Peyer's patch (tissue), 4 donors: ENCODE data around the gene CHKA.

ENCODE experiments used
- POLR2A ChIP-seq, 2 donors: fragments of 450-650 bp; IDR thresholded peaks; one replicate each; pipeline ENCODE4 v1.5.1; 2017; ENCODE audit warnings: antibody characterized with exemption in 2 of 2, mild to moderate bottlenecking in 2 of 2, moderate library complexity in 2 of 2
- TF ChIP-seq, protein P1 (sequence below), 6 experiments: fragments of 450-650 bp in 4 of 6; fragments of 200-600 bp in 2 of 6; sonication (generic) in 1 of 6; IDR thresholded peaks; one replicate each; pipeline ENCODE4 v1.5.1; 2017 to 2019; ENCODE audit warnings: antibody characterized with exemption in 6 of 6, mild to moderate bottlenecking in 3 of 6, moderate library complexity in 1 of 6

- no peak for TF ChIP-seq POLR2A (IDR thresholded peaks at IDR 0.05)
- TF ChIP-seq, protein P1, sequence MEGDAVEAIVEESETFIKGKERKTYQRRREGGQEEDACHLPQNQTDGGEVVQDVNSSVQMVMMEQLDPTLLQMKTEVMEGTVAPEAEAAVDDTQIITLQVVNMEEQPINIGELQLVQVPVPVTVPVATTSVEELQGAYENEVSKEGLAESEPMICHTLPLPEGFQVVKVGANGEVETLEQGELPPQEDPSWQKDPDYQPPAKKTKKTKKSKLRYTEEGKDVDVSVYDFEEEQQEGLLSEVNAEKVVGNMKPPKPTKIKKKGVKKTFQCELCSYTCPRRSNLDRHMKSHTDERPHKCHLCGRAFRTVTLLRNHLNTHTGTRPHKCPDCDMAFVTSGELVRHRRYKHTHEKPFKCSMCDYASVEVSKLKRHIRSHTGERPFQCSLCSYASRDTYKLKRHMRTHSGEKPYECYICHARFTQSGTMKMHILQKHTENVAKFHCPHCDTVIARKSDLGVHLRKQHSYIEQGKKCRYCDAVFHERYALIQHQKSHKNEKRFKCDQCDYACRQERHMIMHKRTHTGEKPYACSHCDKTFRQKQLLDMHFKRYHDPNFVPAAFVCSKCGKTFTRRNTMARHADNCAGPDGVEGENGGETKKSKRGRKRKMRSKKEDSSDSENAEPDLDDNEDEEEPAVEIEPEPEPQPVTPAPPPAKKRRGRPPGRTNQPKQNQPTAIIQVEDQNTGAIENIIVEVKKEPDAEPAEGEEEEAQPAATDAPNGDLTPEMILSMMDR (IDR thresholded peaks at IDR 0.05): no peak
Measured at GRCh38 chr11:68099474-68100405, 21.4 kb downstream of the CHKA start.
